K562 (cell line): Measurements from ENCODE around the gene UPK2. TPM values are rescaled to one million over a fixed set of nuclear protein-coding genes. Genes with fewer than 3 reads are reported as not detected.

ENCODE experiments used
- BRD4 ChIP-seq: fragments of 200-600 bp; sonication (generic); IDR thresholded peaks from 2 replicates; pipeline ENCODE4 v1.6.1; 2017; ENCODE audit warnings: inconsistent platforms
- CBFA2T3 ChIP-seq: fragments of 450-650 bp; IDR thresholded peaks from 2 replicates; pipeline ENCODE4 v1.6.1; 2017
- CREBBP ChIP-seq: IDR thresholded peaks from one replicate; pipeline ENCODE4 v1.6.1; 2012; ENCODE audit warnings: low read depth, mild to moderate bottlenecking, control low read depth, inconsistent platforms, low read length
- FOXJ3 ChIP-seq: sonication (generic); formaldehyde crosslinking; IDR thresholded peaks from 2 replicates; pipeline ENCODE4 v1.4.0; 2020; ENCODE audit warnings: mild to moderate bottlenecking, missing genetic modification reagents
- FOXK2 ChIP-seq, 2 experiments: fragments of 450-650 bp; IDR thresholded peaks in 1 of 2; conservative IDR thresholded peaks in 1 of 2; 2 replicates each; pipeline ENCODE4 v1.6.1; 2016; ENCODE audit warnings: low read depth in 2 of 2, mild to moderate bottlenecking in 1 of 2
- HCFC1 ChIP-seq: IDR thresholded peaks from 2 replicates; pipeline ENCODE4 v1.6.1; 2012; ENCODE audit warnings: low read depth, low read length, improper control_type of control experiment
- JUNB ChIP-seq: fragments of 450-650 bp; formaldehyde crosslinking; conservative IDR thresholded peaks from 2 replicates; pipeline ENCODE4 v1.4.0; 2020; ENCODE audit warnings: mild to moderate bottlenecking
- MAFG ChIP-seq: fragments of 450-650 bp; conservative IDR thresholded peaks from 2 replicates; pipeline ENCODE4 v1.6.1; 2016; ENCODE audit warnings: missing genetic modification characterization, missing compliant biosample characterization
- MAX ChIP-seq: sonication (generic); formaldehyde crosslinking; IDR thresholded peaks from 2 replicates; pipeline ENCODE4 v1.9.0; 2022; ENCODE audit warnings: mild to moderate bottlenecking, missing genetic modification reagents
- MCM5 ChIP-seq: fragments of 450-650 bp; IDR thresholded peaks from 2 replicates; pipeline ENCODE4 v1.6.1; 2016; ENCODE audit warnings: low read depth
- MXI1 ChIP-seq: IDR thresholded peaks from 2 replicates; pipeline ENCODE4 v1.6.1; 2011; ENCODE audit warnings: low read depth, mild to moderate bottlenecking, improper control_type of control experiment, low read length
- PCBP2 ChIP-seq: fragments of 200-400 bp; formaldehyde crosslinking; IDR thresholded peaks from 2 replicates; pipeline ENCODE4 v1.6.1; 2018; ENCODE audit warnings: low read length, low read depth, mild to moderate bottlenecking, moderate library complexity; ENCODE audit not compliant: poor library complexity, severe bottlenecking
- PTBP1 ChIP-seq: fragments of 200-400 bp; formaldehyde crosslinking; IDR thresholded peaks from 2 replicates; pipeline ENCODE4 v1.6.1; 2017; ENCODE audit warnings: low read depth, low read length
- RHOXF2B ChIP-seq: fragments of 250-450 bp; sonication (Bioruptor Pico); conservative IDR thresholded peaks from 2 replicates; pipeline ENCODE4 v1.5.1; 2021
- RUNX1 ChIP-seq: sonication (generic); IDR thresholded peaks from 2 replicates; pipeline ENCODE4 v1.6.1; 2016; ENCODE audit warnings: antibody characterized with exemption, low read depth
- SAFB ChIP-seq: fragments of 200-400 bp; formaldehyde crosslinking; IDR thresholded peaks from 2 replicates; pipeline ENCODE4 v1.6.1; 2017; ENCODE audit warnings: low read depth, low read length, borderline replicate concordance
- SETDB1 ChIP-seq: IDR thresholded peaks from one replicate; pipeline ENCODE4 v1.6.1; 2012; ENCODE audit warnings: low read length, control low read depth, inconsistent platforms
- VEZF1 ChIP-seq: fragments of 200-800 bp; sonication (Bioruptor generic); IDR thresholded peaks from 2 replicates; pipeline ENCODE4 v1.6.1; 2017; ENCODE audit warnings: missing genetic modification characterization, missing compliant biosample characterization
- YY1 ChIP-seq, 3 experiments: IDR thresholded peaks; 2 replicates each; pipeline ENCODE4 v1.6.1; 2011; ENCODE audit warnings: low read length in 2 of 3, mild to moderate bottlenecking in 2 of 3, moderate library complexity in 2 of 3, borderline replicate concordance in 1 of 3, control low read depth in 1 of 3, low read depth in 1 of 3; ENCODE audit not compliant: insufficient read depth in 3 of 3, insufficient replicate concordance in 2 of 3, control insufficient read depth in 1 of 3, insufficient read length in 1 of 3; ENCODE audit errors: extremely low read depth in 1 of 3
- ZFP91 ChIP-seq: sonication (generic); formaldehyde crosslinking; IDR thresholded peaks from 2 replicates; pipeline ENCODE4 v1.8.0; 2022; ENCODE audit warnings: mild to moderate bottlenecking, missing genetic modification reagents
- ZNF165 ChIP-seq: fragments of 250-450 bp; sonication (Bioruptor Pico); IDR thresholded peaks from 2 replicates; pipeline ENCODE4 v1.4.0; 2020; ENCODE audit warnings: borderline replicate concordance
- ZNF217 ChIP-seq: sonication (generic); formaldehyde crosslinking; IDR thresholded peaks from 2 replicates; pipeline ENCODE4 v1.8.0; 2022; ENCODE audit warnings: mild to moderate bottlenecking, missing genetic modification reagents
- ZNF583 ChIP-seq: fragments of 250-450 bp; sonication (Bioruptor Pico); IDR thresholded peaks from 2 replicates; pipeline ENCODE4 v1.4.0; 2020
- ZNF740 ChIP-seq, 3 experiments: fragments of 200-800 bp in 1 of 3; sonication (Bioruptor generic) in 1 of 3; sonication (generic) in 1 of 3; formaldehyde crosslinking in 1 of 3; IDR thresholded peaks; 2 replicates each; pipeline versions ENCODE4 v1.6.1 to v1.8.0; 2016 to 2022; ENCODE audit warnings: mild to moderate bottlenecking in 2 of 3, missing compliant biosample characterization in 2 of 3, missing genetic modification characterization in 2 of 3, missing genetic modification reagents in 1 of 3
- polyA plus RNA-seq, 8 experiments: library from polyadenylated mRNA; depleted of rRNA in 4 of 8; stranded (reverse) in 5 of 8; unstranded in 3 of 8; fragments of >200 nt; fragmentation: Nextera tagmentation in 2 of 8; fragmentation: Illumina TruSeq in 1 of 8; extraction: Ambion mirVana in 2 of 8; extraction: Trizol in 1 of 8; gene quantifications; 2 replicates each; pipeline versions ENCODE4 v1.2.1 to v1.2.3, GENCODE V29; 2011 to 2014; ENCODE audit warnings: inconsistent platforms in 1 of 8, missing spikeins in 1 of 8
- total RNA-seq, 7 experiments: library from RNA; depleted of rRNA in 6 of 7; stranded (reverse); fragments of >200 nt in 6 of 7; fragmentation: Illumina TruSeq in 2 of 7; extraction: Trizol in 2 of 7; gene quantifications; 2 replicates each; pipeline versions ENCODE4 v1.2.1 to v1.2.3, GENCODE V29; 2011 to 2021; ENCODE audit warnings: low replicate concordance in 1 of 7

The UPK2 gene
- total and polyA plus RNA-seq, 9 of the 15 experiments (the other 6 are each of a cell fraction or from before 2014, with no cell fraction given), result not detected

GRCh38 chr11:118911880-118912741 lies 44.0 kb upstream of the UPK2 start (continued):
- peak; percentile 87 for TF ChIP-seq MAFG (tag)
- TF ChIP-seq PCBP2, result no peak
- TF ChIP-seq ZNF217 (CRISPR knock-in tag), result no peak
- no peak for TF ChIP-seq ZNF165 (CRISPR knock-in tag)
- TF ChIP-seq HCFC1, result no peak
- peak; percentile 29; the same call in 1 of the 2 replicates for TF ChIP-seq CBFA2T3
- TF ChIP-seq FOXJ3 (CRISPR knock-in tag), result no peak
- 0 out of 4 replicates have a peak, but pooled peaks of 1 of the 2 experiments have one; percentile 33 for TF ChIP-seq FOXK2 (conservative IDR thresholded peaks at IDR 0.05 in 1 of 2, IDR thresholded peaks at IDR 0.05 in 1 of 2; ENCODE audit: low read depth in 2 of 2)
- no peak for TF ChIP-seq SETDB1
- no peak for TF ChIP-seq MCM5
- TF ChIP-seq ZNF583 (CRISPR knock-in tag), result no peak
- no peak for TF ChIP-seq CREBBP
- peak; percentile 82 for TF ChIP-seq ZNF740 (CRISPR knock-in tag; IDR thresholded peaks at IDR 0.05)
- TF ChIP-seq ZNF740 (tag; IDR thresholded peaks at IDR 0.05), result peak in 1 of 2 experiments; percentile 74; a peak in 2 of 4 replicates
- TF ChIP-seq YY1 (IDR thresholded peaks at IDR 0.05; ENCODE audit: borderline replicate concordance in 1 of 3, control insufficient read depth in 1 of 3, extremely low read depth in 1 of 3, insufficient read depth in 3 of 3, insufficient read length in 1 of 3, insufficient replicate concordance in 2 of 3, low read depth in 1 of 3, low read length in 2 of 3), result no peak
- no peak for TF ChIP-seq ZFP91 (CRISPR knock-in tag)
- peak; percentile 92 for TF ChIP-seq VEZF1 (CRISPR knock-in tag)
- peak; percentile 66; the same call in 1 of the 2 replicates for TF ChIP-seq RUNX1
- no peak for TF ChIP-seq RHOXF2B (CRISPR knock-in tag)
- TF ChIP-seq JUNB (CRISPR knock-in tag), result no peak
- peak; percentile 41 for TF ChIP-seq MAX (CRISPR knock-in tag)
- no peak for TF ChIP-seq PTBP1
- no peak for TF ChIP-seq SAFB
- no peak for TF ChIP-seq MXI1
- peak; percentile 92 for TF ChIP-seq BRD4
